Right atrium auricular region (tissue), 2 donors: ENCODE data around the gene NDFIP1. TPM values are rescaled to one million over a fixed set of nuclear protein-coding genes. Genes with fewer than 3 reads are reported as not detected.

Experiments used
- total RNA-seq, 2 donors: library from RNA; depleted of rRNA; stranded (reverse); fragments of >200 nt; gene quantifications; one replicate each; pipeline ENCODE4 v1.1.0, GENCODE V29; 2016

The NDFIP1 gene
- total RNA-seq, 2 donors from 2014 or later = 69.3 to 75.0 TPM

Other genes starting within 250 kb of the NDFIP1 start
- 10 to 100 TPM; 22.1 to 25.3 TPM for gene PCDH1, start 230.4 kb upstream of the NDFIP1 start, total RNA-seq
- gene DELE1, start 184.9 kb upstream of the NDFIP1 start, total RNA-seq = 10 to 100 TPM; 49.5 to 89.1 TPM
- 1 to 10 TPM; 7.6 to 8.8 TPM for gene PCDH12, start 150.6 kb upstream of the NDFIP1 start, total RNA-seq
- gene RNF14, start 139.7 kb upstream of the NDFIP1 start, total RNA-seq = 10 to 100 TPM; 59.7 to 74.6 TPM
- gene GNPDA1, start 95.8 kb upstream of the NDFIP1 start, total RNA-seq = 10 to 100 TPM; 12.4 to 16.8 TPM
- 10 to 100 TPM; 19.9 to 33.7 TPM for gene SPRY4, start 216.2 kb downstream of the NDFIP1 start, total RNA-seq